PFSK-1 (cell line): ENCODE data around the gene MCUB.

Experiments
- POLR2AphosphoS5 ChIP-seq: IDR thresholded peaks from 2 replicates; pipeline ENCODE4 v1.6.1; 2012; ENCODE audit warnings: low read depth, mild to moderate bottlenecking, control low read depth, low read length, moderate library complexity
- REST ChIP-seq, 2 experiments: IDR thresholded peaks; 2 replicates each; pipeline versions ENCODE4 v1.6.1 to v1.8.0; 2011 to 2012; ENCODE audit warnings: low read depth in 2 of 2, low read length in 2 of 2, control low read depth in 1 of 2, inconsistent platforms in 1 of 2, mild to moderate bottlenecking in 1 of 2, moderate library complexity in 1 of 2; ENCODE audit not compliant: insufficient read depth in 1 of 2
- SIN3A ChIP-seq: IDR thresholded peaks from 2 replicates; pipeline ENCODE4 v1.6.1; 2012; ENCODE audit warnings: mild to moderate bottlenecking, low read length, moderate library complexity, borderline replicate concordance; ENCODE audit not compliant: insufficient read depth

- TF ChIP-seq SIN3A (no peak), POLR2AphosphoS5 (no peak), REST (IDR thresholded peaks at IDR 0.05; ENCODE audit: insufficient read depth in 1 of 2, low read depth in 2 of 2, low read length in 2 of 2) (no peak)
Observed at GRCh38 chr4:109702950-109703663, 143.1 kb downstream of the MCUB start, which contains the start of gene CASP6.
